MM.1S (cell line): Measurements from ENCODE around the gene DSCAML1.

Experiments used
- DNase-seq: peaks from one replicate; pipeline ENCODE4 v3.0.0-alpha.2; 2015
- H2AFZ ChIP-seq: fragments of 300-600 bp; sonication (generic); 2 replicates; pipeline ENCODE4 v1.6.0; 2016; ENCODE audit warnings: antibody characterized with exemption, low read length
- H3F3A ChIP-seq: fragments of 300-600 bp; sonication (generic); 2 replicates; pipeline ENCODE4 v1.6.1; 2016; ENCODE audit warnings: mild to moderate bottlenecking, antibody characterized with exemption, low read length, moderate library complexity, mixed read lengths; ENCODE audit not compliant: insufficient read depth
- H3K27ac ChIP-seq: fragments of 300-600 bp; sonication (generic); 2 replicates; pipeline ENCODE4 v1.5.1; 2016; ENCODE audit warnings: mild to moderate bottlenecking, low read length
- H3K27me3 ChIP-seq: fragments of 300-600 bp; sonication (generic); replicated peaks from 2 replicates; pipeline ENCODE4 v1.6.0; 2016; ENCODE audit warnings: low read length; ENCODE audit not compliant: insufficient read depth
- H3K36me3 ChIP-seq: fragments of 300-600 bp; sonication (generic); replicated peaks from 2 replicates; pipeline ENCODE4 v1.6.1; 2016; ENCODE audit warnings: mild to moderate bottlenecking, low read length, mixed read lengths; ENCODE audit not compliant: insufficient read depth
- H3K4me1 ChIP-seq: fragments of 300-600 bp; sonication (generic); 2 replicates; pipeline ENCODE4 v1.6.1; 2016; ENCODE audit warnings: low read length, mixed read lengths
- H3K4me2 ChIP-seq: fragments of 300-600 bp; sonication (generic); 2 replicates; pipeline ENCODE4 v1.6.0; 2016; ENCODE audit warnings: low read depth, low read length
- H3K4me3 ChIP-seq: fragments of 300-600 bp; sonication (generic); 2 replicates; pipeline ENCODE4 v1.5.1; 2016; ENCODE audit warnings: low read length, mixed read lengths
- H3K79me2 ChIP-seq: fragments of 300-600 bp; sonication (generic); 2 replicates; pipeline ENCODE4 v1.6.1; 2016; ENCODE audit warnings: mixed run types, low read length, mixed read lengths
- H3K9ac ChIP-seq: fragments of 300-600 bp; sonication (generic); 2 replicates; pipeline ENCODE4 v1.6.1; 2016; ENCODE audit warnings: low read length, mixed read lengths
- H3K9me2 ChIP-seq: fragments of 300-600 bp; sonication (generic); replicated peaks from 2 replicates; pipeline ENCODE4 v1.6.1; 2016; ENCODE audit warnings: mild to moderate bottlenecking, low read length, mixed read lengths; ENCODE audit not compliant: insufficient read depth
- H3K9me3 ChIP-seq: fragments of 300-600 bp; sonication (generic); replicated peaks from 2 replicates; pipeline ENCODE4 v1.6.1; 2016; ENCODE audit warnings: mild to moderate bottlenecking, low read length, mixed read lengths; ENCODE audit not compliant: insufficient read depth
- H4K20me1 ChIP-seq: fragments of 300-600 bp; sonication (generic); 2 replicates; pipeline ENCODE4 v1.6.1; 2016; ENCODE audit warnings: mild to moderate bottlenecking, low read length, moderate library complexity, mixed read lengths; ENCODE audit not compliant: insufficient read depth
- EZH2 ChIP-seq: fragments of 300-600 bp; sonication (generic); optimal IDR thresholded peaks from 2 replicates; pipeline ENCODE3; 2017; ENCODE audit warnings: low read depth, mild to moderate bottlenecking, antibody characterized with exemption, low read length, mixed read lengths
- EZH2phosphoT487 ChIP-seq: fragments of 300-600 bp; sonication (generic); IDR thresholded peaks from 2 replicates; pipeline ENCODE4 v1.6.1; 2018; ENCODE audit warnings: antibody characterized with exemption, low read length
- TF ChIP-seq, protein P1 (sequence below): fragments of 300-600 bp; sonication (generic); IDR thresholded peaks from 2 replicates; pipeline ENCODE4 v1.5.1; 2016; ENCODE audit warnings: antibody characterized with exemption, low read length, mixed read lengths

The DSCAML1 gene

DNA sequence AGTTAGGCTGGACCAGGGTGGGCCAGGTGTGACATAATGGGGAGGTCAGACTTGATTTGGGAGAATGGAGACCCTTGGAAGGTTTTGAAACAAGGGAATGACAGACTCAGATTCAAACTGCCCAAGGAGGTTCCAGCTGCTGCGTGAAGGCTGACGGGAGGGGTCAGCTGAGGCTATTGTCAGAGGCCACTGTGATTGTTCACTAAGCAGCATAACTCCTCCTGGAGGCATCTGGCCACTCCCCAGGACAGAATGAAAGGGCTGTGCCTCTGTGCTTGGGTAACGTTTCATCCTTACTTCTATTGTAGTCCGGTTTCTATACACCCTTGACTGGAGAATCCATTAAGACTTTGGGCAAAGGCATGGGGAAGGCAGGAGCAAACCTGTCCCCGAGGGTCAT lies 126.6 kb downstream of the DSCAML1 start:
- Histone ChIP-seq H3K27me3 (peaks cover 95% of the 10 kb centered on the region), H3F3A (no peaks in the 10 kb centered on the region), H3K9ac (no peak overlapping the region), H3K27ac (no peak overlapping the region), H3K36me3 (no peaks in the 10 kb centered on the region), H3K9me3 (no peaks in the 10 kb centered on the region), H3K79me2 (no peaks in the 10 kb centered on the region), H2AFZ (no peak overlapping the region), H3K4me3 (no peak overlapping the region), H3K4me1 (no peaks in the 10 kb centered on the region), H3K9me2 (no peaks in the 10 kb centered on the region), H4K20me1 (no peaks in the 10 kb centered on the region), H3K4me2 (no peak overlapping the region)
- TF ChIP-seq, protein P1, sequence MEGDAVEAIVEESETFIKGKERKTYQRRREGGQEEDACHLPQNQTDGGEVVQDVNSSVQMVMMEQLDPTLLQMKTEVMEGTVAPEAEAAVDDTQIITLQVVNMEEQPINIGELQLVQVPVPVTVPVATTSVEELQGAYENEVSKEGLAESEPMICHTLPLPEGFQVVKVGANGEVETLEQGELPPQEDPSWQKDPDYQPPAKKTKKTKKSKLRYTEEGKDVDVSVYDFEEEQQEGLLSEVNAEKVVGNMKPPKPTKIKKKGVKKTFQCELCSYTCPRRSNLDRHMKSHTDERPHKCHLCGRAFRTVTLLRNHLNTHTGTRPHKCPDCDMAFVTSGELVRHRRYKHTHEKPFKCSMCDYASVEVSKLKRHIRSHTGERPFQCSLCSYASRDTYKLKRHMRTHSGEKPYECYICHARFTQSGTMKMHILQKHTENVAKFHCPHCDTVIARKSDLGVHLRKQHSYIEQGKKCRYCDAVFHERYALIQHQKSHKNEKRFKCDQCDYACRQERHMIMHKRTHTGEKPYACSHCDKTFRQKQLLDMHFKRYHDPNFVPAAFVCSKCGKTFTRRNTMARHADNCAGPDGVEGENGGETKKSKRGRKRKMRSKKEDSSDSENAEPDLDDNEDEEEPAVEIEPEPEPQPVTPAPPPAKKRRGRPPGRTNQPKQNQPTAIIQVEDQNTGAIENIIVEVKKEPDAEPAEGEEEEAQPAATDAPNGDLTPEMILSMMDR: no peak
- TF ChIP-seq EZH2 (no peak), EZH2phosphoT487 (no peak)
- DNase-seq: no peak

DNA sequence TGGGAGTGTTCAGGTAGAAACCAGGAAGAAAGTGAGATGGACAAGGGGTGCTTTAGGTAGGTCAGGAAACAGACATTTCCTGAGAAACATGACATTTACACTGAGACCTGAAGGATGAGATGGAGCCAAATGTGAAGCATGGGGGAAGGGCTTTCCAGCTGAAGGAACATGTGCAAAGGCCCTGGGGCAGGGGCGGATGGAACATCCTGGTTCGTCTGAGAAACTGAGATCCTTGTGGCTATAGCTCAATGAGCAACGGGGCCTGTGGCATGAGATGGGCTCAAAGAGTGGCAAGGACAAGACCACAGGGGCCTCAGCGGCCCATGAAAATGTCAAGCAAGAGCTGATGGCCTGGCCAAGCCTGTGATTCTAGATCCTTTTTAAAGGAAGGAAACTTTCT lies 127.4 kb downstream of the DSCAML1 start:
- Histone ChIP-seq H3K4me3 (no peak overlapping the region), H3K27ac (no peak overlapping the region), H3K36me3 (no peaks in the 10 kb centered on the region), H3K79me2 (no peaks in the 10 kb centered on the region), H3K9me2 (no peaks in the 10 kb centered on the region), H3K9me3 (no peaks in the 10 kb centered on the region), H3K9ac (no peak overlapping the region), H3K4me1 (no peaks in the 10 kb centered on the region), H2AFZ (no peak overlapping the region), H3K27me3 (peaks cover 94% of the 10 kb centered on the region), H3K4me2 (no peak overlapping the region), H3F3A (no peaks in the 10 kb centered on the region), H4K20me1 (no peaks in the 10 kb centered on the region)
- no peak for TF ChIP-seq EZH2phosphoT487
- TF ChIP-seq EZH2: no peak
- TF ChIP-seq, protein P1: no peak
- no peak for DNase-seq

DNA sequence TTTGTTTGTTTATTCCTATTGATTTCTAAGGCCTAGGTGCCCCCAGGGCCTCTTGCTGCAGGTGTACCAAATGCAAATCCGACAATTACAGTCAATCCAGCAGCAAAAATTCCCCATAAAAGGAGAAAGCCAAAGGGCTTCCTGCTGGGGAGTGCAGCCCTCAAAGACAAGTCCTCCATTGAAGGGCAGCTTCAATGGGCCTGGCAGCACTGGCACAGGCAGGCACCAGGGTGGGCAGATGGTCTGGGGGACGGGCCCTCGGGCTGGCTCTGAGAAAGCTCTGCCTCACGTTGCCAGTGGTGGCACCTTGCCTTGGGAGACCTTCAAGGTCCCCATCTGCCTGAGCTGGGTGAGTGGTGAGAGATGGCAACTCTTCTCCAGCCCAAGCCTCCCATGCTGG lies 128.0 kb downstream of the DSCAML1 start:
- no peak overlapping the region for H2AFZ ChIP-seq
- no peaks in the 10 kb centered on the region for H3K4me1 ChIP-seq
- TF ChIP-seq EZH2: no peak
- no peak for DNase-seq
- no peak overlapping the region for H3K9ac ChIP-seq
- no peaks in the 10 kb centered on the region for H3K9me3 ChIP-seq
- no peaks in the 10 kb centered on the region for H3K9me2 ChIP-seq
- no peak overlapping the region for H3K4me2 ChIP-seq
- no peaks in the 10 kb centered on the region for H3K79me2 ChIP-seq
- H3K27me3 ChIP-seq: peaks cover 94% of the 10 kb centered on the region
- no peak overlapping the region for H3K4me3 ChIP-seq
- no peaks in the 10 kb centered on the region for H4K20me1 ChIP-seq
- H3K27ac ChIP-seq: no peak overlapping the region
- no peaks in the 10 kb centered on the region for H3K36me3 ChIP-seq
- no peaks in the 10 kb centered on the region for H3F3A ChIP-seq

DNA sequence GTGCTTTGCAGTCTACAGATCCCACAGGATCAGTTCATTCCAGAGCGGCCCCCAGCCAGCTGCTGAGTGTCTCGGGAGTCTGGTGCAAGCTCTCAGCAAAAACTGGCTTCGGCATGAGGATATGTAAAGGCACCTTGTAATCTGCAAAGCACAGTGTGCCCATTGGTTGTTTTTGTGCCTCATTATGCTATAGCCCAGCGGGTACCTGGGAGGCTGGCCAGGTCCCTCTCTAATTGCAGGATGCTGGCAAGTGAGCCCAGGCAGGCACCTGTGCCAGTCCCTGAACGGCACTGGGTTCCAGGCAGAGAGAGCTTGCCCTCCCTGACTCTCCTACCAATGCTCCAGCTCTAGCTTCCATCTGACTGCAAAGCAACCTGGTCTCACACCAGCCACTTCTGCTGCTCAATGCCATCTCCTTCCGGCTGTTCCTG lies 128.7 kb downstream of the DSCAML1 start:
- H3K9me3 ChIP-seq: no peaks in the 10 kb centered on the region
- H3K27me3 ChIP-seq: peaks cover 94% of the 10 kb centered on the region
- no peak for DNase-seq
- H3K27ac ChIP-seq: no peak overlapping the region
- TF ChIP-seq EZH2phosphoT487: no peak
- TF ChIP-seq, protein P1: no peak
- no peak for TF ChIP-seq EZH2
- no peak overlapping the region for H3K4me3 ChIP-seq
- no peaks in the 10 kb centered on the region for H3K9me2 ChIP-seq
- no peaks in the 10 kb centered on the region for H4K20me1 ChIP-seq
- H3K4me1 ChIP-seq: no peaks in the 10 kb centered on the region
- no peak overlapping the region for H2AFZ ChIP-seq
- no peak overlapping the region for H3K4me2 ChIP-seq
- H3K9ac ChIP-seq: no peak overlapping the region
- H3K79me2 ChIP-seq: no peaks in the 10 kb centered on the region
- no peaks in the 10 kb centered on the region for H3K36me3 ChIP-seq
- H3F3A ChIP-seq: no peaks in the 10 kb centered on the region
